ENCODE measurements around the gene KCNQ1. TPM values are rescaled to one million over a fixed set of nuclear protein-coding genes. Genes with fewer than 3 reads are reported as not detected.

KCNQ1 gene
- total RNA-seq, 1 donor from 2014 or later: 6.0 TPM

GRCh38 chr11:2771758-2772466, 327.1 kb downstream of the KCNQ1 start:
- intact Hi-C loops (cut with micrococcal nuclease): no loop called here

- intact Hi-C loops (cut with micrococcal nuclease): no loop called here
Observed at GRCh38 chr11:2772544-2773031, 327.8 kb downstream of the KCNQ1 start.

- intact Hi-C loops (cut with micrococcal nuclease): no loop called here
Observed at GRCh38 chr11:2774173-2775082, 329.6 kb downstream of the KCNQ1 start.

GRCh38 chr11:2775083-2775625, 330.3 kb downstream of the KCNQ1 start:
- intact Hi-C loops (cut with micrococcal nuclease): no loop called here

- intact Hi-C loops (cut with micrococcal nuclease): no loop called here
Observed at GRCh38 chr11:2775626-2776350, 331.0 kb downstream of the KCNQ1 start.

GRCh38 chr11:2776351-2777061, 331.7 kb downstream of the KCNQ1 start:
- intact Hi-C loops (cut with micrococcal nuclease): no loop called here

GRCh38 chr11:2777386-2777785, 332.6 kb downstream of the KCNQ1 start:
- intact Hi-C loops (cut with micrococcal nuclease): no loop called here

GRCh38 chr11:2777871-2778629, 333.2 kb downstream of the KCNQ1 start:
- intact Hi-C loops (cut with micrococcal nuclease): no loop called here

- intact Hi-C loops (cut with micrococcal nuclease): no loop called here
Observed at GRCh38 chr11:2778630-2779498, 334.1 kb downstream of the KCNQ1 start.

GRCh38 chr11:2779499-2779980, 334.7 kb downstream of the KCNQ1 start:
- intact Hi-C loops (cut with micrococcal nuclease): no loop called here

GRCh38 chr11:2779981-2780849, 335.4 kb downstream of the KCNQ1 start:
- intact Hi-C loops (cut with micrococcal nuclease): no loop called here

- intact Hi-C loops (cut with micrococcal nuclease): no loop called here
Observed at GRCh38 chr11:2780850-2781407, 336.1 kb downstream of the KCNQ1 start.

GRCh38 chr11:2781408-2782274, 336.8 kb downstream of the KCNQ1 start:
- intact Hi-C loops (cut with micrococcal nuclease): no loop called here

GRCh38 chr11:2782769-2783168, 338.0 kb downstream of the KCNQ1 start:
- intact Hi-C loops (cut with micrococcal nuclease): no loop called here

- intact Hi-C loops (cut with micrococcal nuclease): no loop called here
Observed at GRCh38 chr11:2783536-2784082, 338.8 kb downstream of the KCNQ1 start.

GRCh38 chr11:2787816-2788167, 343.0 kb downstream of the KCNQ1 start:
- intact Hi-C loops (cut with micrococcal nuclease): no loop called here

All from T-helper 2 cell treated with Interferon-gamma antibody and Interleukin-4, amounts not matched to agents 100 ng/mL and 5 ng/mL, for 36 hours (primary cell).